Activated CD4-positive, alpha-beta T cell treated with anti-CD3 and anti-CD28 coated beads, Interleukin-2, amount 10 ng/mL, durations not matched to agents 24 days and 14 days (primary cell): ENCODE data around the gene PPARG. TPM values are rescaled to one million over a fixed set of nuclear protein-coding genes. Genes with fewer than 3 reads are reported as not detected.
"Not testable (repeated sequence)": the region's sequence is repeated elsewhere in the genome, so short reads cannot be mapped to it uniquely, and the experiment has no call there.

Experiments used
- DNase-seq: peaks from one replicate; pipeline ENCODE4 v3.0.0; 2022
- H3K27ac Mint-ChIP-seq: one replicate; pipeline ENCODE4 v1.8.0; 2022; ENCODE audit warnings: mild to moderate bottlenecking, mixed read lengths
- H3K27me3 Mint-ChIP-seq: one replicate; pipeline ENCODE4 v1.8.0; 2022; ENCODE audit warnings: mixed read lengths
- H3K36me3 Mint-ChIP-seq: one replicate; pipeline ENCODE4 v1.8.0; 2022; ENCODE audit warnings: low read depth, mild to moderate bottlenecking, mixed read lengths
- H3K4me1 Mint-ChIP-seq: one replicate; pipeline ENCODE4 v1.8.0; 2021; ENCODE audit warnings: mixed read lengths
- H3K4me3 Mint-ChIP-seq: one replicate; pipeline ENCODE4 v1.8.0; 2022; ENCODE audit warnings: mild to moderate bottlenecking, moderate library complexity, mixed read lengths
- H3K9me3 Mint-ChIP-seq: one replicate; pipeline ENCODE4 v1.8.0; 2021; ENCODE audit warnings: mixed read lengths
- intact Hi-C: fragments of 100-400 bp; cut with micrococcal nuclease; formaldehyde crosslinking; loops from one replicate; pipeline ENCODE4 v1.15.1; 2023
- total RNA-seq: library from RNA; stranded (reverse); gene quantifications from 2 replicates; pipeline ENCODE4 v1.2.3, GENCODE V29; 2022

Gene PPARG
- total RNA-seq, 1 donor from 2014 or later, result 4.6 TPM

- H3K4me3 Mint-ChIP-seq, result no peak overlapping the region
- H3K27me3 Mint-ChIP-seq, result peaks cover 30% of the 10 kb centered on the region
- no peaks in the 10 kb centered on the region for H3K36me3 Mint-ChIP-seq
- H3K4me1 Mint-ChIP-seq, result no peaks in the 10 kb centered on the region
- no peak overlapping the region for H3K27ac Mint-ChIP-seq
- intact Hi-C loops, result no loop called here
- H3K9me3 Mint-ChIP-seq, result no peaks in the 10 kb centered on the region
- DNase-seq, result no peak
These were observed 21.4 kb upstream of the PPARG start for GRCh38 chr3:12267376-12268030.

GRCh38 chr3:12268049-12268735 lies 20.7 kb upstream of the PPARG start:
- Mint-ChIP-seq H3K36me3 (no peaks in the 10 kb centered on the region), H3K4me1 (no peaks in the 10 kb centered on the region), H3K27ac (no peak overlapping the region), H3K4me3 (no peak overlapping the region), H3K27me3 (peaks cover 34% of the 10 kb centered on the region), H3K9me3 (no peaks in the 10 kb centered on the region)
- intact Hi-C loops, result no loop called here
- DNase-seq, result no peak

GRCh38 chr3:12270976-12271375 lies 17.9 kb upstream of the PPARG start:
- DNase-seq, result no peak
- Mint-ChIP-seq H3K4me1 (no peaks in the 10 kb centered on the region), H3K27ac (no peak overlapping the region), H3K27me3 (peaks cover 24% of the 10 kb centered on the region), H3K4me3 (no peak overlapping the region), H3K9me3 (no peaks in the 10 kb centered on the region), H3K36me3 (no peaks in the 10 kb centered on the region)
- intact Hi-C loops, result no loop called here

GRCh38 chr3:12273045-12273695 lies 15.7 kb upstream of the PPARG start:
- Mint-ChIP-seq H3K36me3 (no peaks in the 10 kb centered on the region), H3K27ac (no peak overlapping the region), H3K27me3 (peaks cover 15% of the 10 kb centered on the region), H3K4me1 (no peaks in the 10 kb centered on the region), H3K9me3 (no peaks in the 10 kb centered on the region), H3K4me3 (no peak overlapping the region)
- DNase-seq, result no peak
- intact Hi-C loops, result no loop called here

- no peak for DNase-seq
- intact Hi-C loops, result no loop called here
- no peaks in the 10 kb centered on the region for H3K4me1 Mint-ChIP-seq
- no peak overlapping the region for H3K4me3 Mint-ChIP-seq
- H3K9me3 Mint-ChIP-seq, result no peaks in the 10 kb centered on the region
- H3K27me3 Mint-ChIP-seq, result peaks cover 18% of the 10 kb centered on the region
- H3K27ac Mint-ChIP-seq, result no peak overlapping the region
- no peaks in the 10 kb centered on the region for H3K36me3 Mint-ChIP-seq
These were observed 12.8 kb upstream of the PPARG start for GRCh38 chr3:12275974-12276650.

- intact Hi-C loops, H3K4me1 Mint-ChIP-seq, H3K4me3 Mint-ChIP-seq, H3K9me3 Mint-ChIP-seq, H3K36me3 Mint-ChIP-seq, H3K27ac Mint-ChIP-seq, DNase-seq: not testable (repeated sequence)
- H3K27me3 Mint-ChIP-seq, result peaks cover 21% of the 10 kb centered on the region
These were observed 12.0 kb upstream of the PPARG start for GRCh38 chr3:12276827-12277226.

GRCh38 chr3:12278566-12278965 lies 10.3 kb upstream of the PPARG start:
- no peaks in the 10 kb centered on the region for H3K9me3 Mint-ChIP-seq
- no peak for DNase-seq
- H3K4me3 Mint-ChIP-seq, result no peak overlapping the region
- no peaks in the 10 kb centered on the region for H3K4me1 Mint-ChIP-seq
- H3K27me3 Mint-ChIP-seq, result peaks cover 18% of the 10 kb centered on the region
- no peaks in the 10 kb centered on the region for H3K36me3 Mint-ChIP-seq
- no peak overlapping the region for H3K27ac Mint-ChIP-seq
- intact Hi-C loops, result no loop called here

GRCh38 chr3:12279591-12280326 lies 9.1 kb upstream of the PPARG start:
- Mint-ChIP-seq H3K27ac (no peak overlapping the region), H3K4me3 (no peak overlapping the region), H3K27me3 (peaks cover 27% of the 10 kb centered on the region), H3K36me3 (no peaks in the 10 kb centered on the region), H3K4me1 (no peaks in the 10 kb centered on the region), H3K9me3 (no peaks in the 10 kb centered on the region)
- intact Hi-C loops, result no loop called here
- no peak for DNase-seq

GRCh38 chr3:12280357-12280806 lies 8.5 kb upstream of the PPARG start:
- intact Hi-C loops, result no loop called here
- Mint-ChIP-seq H3K9me3 (no peaks in the 10 kb centered on the region), H3K27me3 (peaks cover 34% of the 10 kb centered on the region), H3K4me1 (no peaks in the 10 kb centered on the region), H3K4me3 (no peak overlapping the region), H3K27ac (no peak overlapping the region), H3K36me3 (no peaks in the 10 kb centered on the region)
- DNase-seq, result no peak

GRCh38 chr3:12284591-12284990 lies 4.3 kb upstream of the PPARG start:
- intact Hi-C loops, result no loop called here
- peaks cover 3% of the 10 kb centered on the region for H3K4me1 Mint-ChIP-seq
- H3K27me3 Mint-ChIP-seq, result peaks cover 62% of the 10 kb centered on the region
- H3K27ac Mint-ChIP-seq, result no peak overlapping the region
- H3K4me3 Mint-ChIP-seq, result no peak overlapping the region
- no peaks in the 10 kb centered on the region for H3K9me3 Mint-ChIP-seq
- DNase-seq, result no peak
- no peaks in the 10 kb centered on the region for H3K36me3 Mint-ChIP-seq

- Mint-ChIP-seq H3K4me3 (no peak overlapping the region), H3K27ac (no peak overlapping the region), H3K9me3 (no peaks in the 10 kb centered on the region), H3K27me3 (peaks cover 63% of the 10 kb centered on the region), H3K36me3 (no peaks in the 10 kb centered on the region), H3K4me1 (peaks cover 3% of the 10 kb centered on the region)
- no peak for DNase-seq
- intact Hi-C loops, result loop anchor here (5.0 kb wide), 3 partner anchors 98 to 197 kb away; partner anchors contain the start of gene TSEN2
These were observed 3.8 kb upstream of the PPARG start for GRCh38 chr3:12285003-12285555.

GRCh38 chr3:12285779-12286178 lies 3.1 kb upstream of the PPARG start:
- DNase-seq, H3K36me3 Mint-ChIP-seq, H3K4me3 Mint-ChIP-seq, H3K9me3 Mint-ChIP-seq, H3K4me1 Mint-ChIP-seq, H3K27ac Mint-ChIP-seq: not testable (repeated sequence)
- intact Hi-C loops, result loop anchor here (5.0 kb wide), 3 partner anchors 98 to 197 kb away; partner anchors contain the start of gene TSEN2
- H3K27me3 Mint-ChIP-seq, result peaks cover 59% of the 10 kb centered on the region

- intact Hi-C loops, result loop anchor here (5.0 kb wide), 3 partner anchors 99 to 196 kb away; partner anchors contain the start of gene TSEN2
- Mint-ChIP-seq H3K27me3 (peaks cover 64% of the 10 kb centered on the region), H3K36me3 (no peaks in the 10 kb centered on the region), H3K4me1 (peaks cover 3% of the 10 kb centered on the region), H3K27ac (no peak overlapping the region), H3K4me3 (peak overlapping the region; percentile 6), H3K9me3 (no peaks in the 10 kb centered on the region)
- DNase-seq, result no peak
These were observed 2.4 kb upstream of the PPARG start for GRCh38 chr3:12286504-12286903.
